Activated CD8-positive, alpha-beta T cell treated with anti-CD3 and anti-CD28 coated beads for 36 hours (primary cell): ENCODE data around the gene ADAMTSL3. TPM values are rescaled to one million over a fixed set of nuclear protein-coding genes. Genes with fewer than 3 reads are reported as not detected.

ENCODE experiments used
- ATAC-seq: fragments of 200-7000 bp; cut with Tn5 transposase; one replicate; pipeline ENCODE4 v1.10.0; 2021; ENCODE audit warnings: mild to moderate bottlenecking, moderate library complexity
- CTCF ChIA-PET: fragments of 350-600 bp; sonication (Branson Sonifier 250); formaldehyde crosslinking; loops from one replicate; lab custom pipeline; 2021; ENCODE audit warnings: antibody characterized with exemption; lab: Charles Lee
- POLR2A ChIA-PET: fragments of 350-600 bp; sonication (Branson Sonifier 250); formaldehyde crosslinking; loops from one replicate; lab custom pipeline; 2021; ENCODE audit warnings: antibody characterized with exemption; lab: Charles Lee
- DNase-seq: peaks from one replicate; pipeline ENCODE4 v3.0.0-alpha.2; 2020
- H3K27ac Mint-ChIP-seq: one replicate; pipeline ENCODE4 v1.8.0; 2021; ENCODE audit warnings: mild to moderate bottlenecking, mixed read lengths
- H3K27me3 Mint-ChIP-seq: one replicate; pipeline ENCODE4 v1.8.0; 2021; ENCODE audit warnings: mixed read lengths
- H3K36me3 Mint-ChIP-seq: one replicate; pipeline ENCODE4 v1.8.0; 2021; ENCODE audit warnings: low read depth, mixed read lengths
- H3K4me1 Mint-ChIP-seq: one replicate; pipeline ENCODE4 v1.8.0; 2021; ENCODE audit warnings: low read depth, mixed read lengths
- H3K4me3 Mint-ChIP-seq: one replicate; pipeline ENCODE4 v1.8.0; 2021; ENCODE audit warnings: mild to moderate bottlenecking, moderate library complexity, mixed read lengths
- H3K9me3 Mint-ChIP-seq: one replicate; pipeline ENCODE4 v1.8.0; 2021; ENCODE audit warnings: mixed read lengths
- intact Hi-C: fragments of 100-400 bp; cut with micrococcal nuclease; formaldehyde crosslinking; loops from one replicate; pipeline ENCODE4 v1.10.0; 2022
- total RNA-seq, 2 experiments: library from RNA; stranded (reverse); gene quantifications; one replicate each; pipeline ENCODE4 v1.2.3, GENCODE V29; 2021
- TF ChIP-seq, protein P1 (sequence below): fragments of 200-600 bp; IDR thresholded peaks from one replicate; pipeline ENCODE4 v1.8.0; 2022; ENCODE audit warnings: antibody characterized with exemption, mild to moderate bottlenecking

The ADAMTSL3 gene
- total RNA-seq, 2 experiments from 2014 or later = not detected

DNA sequence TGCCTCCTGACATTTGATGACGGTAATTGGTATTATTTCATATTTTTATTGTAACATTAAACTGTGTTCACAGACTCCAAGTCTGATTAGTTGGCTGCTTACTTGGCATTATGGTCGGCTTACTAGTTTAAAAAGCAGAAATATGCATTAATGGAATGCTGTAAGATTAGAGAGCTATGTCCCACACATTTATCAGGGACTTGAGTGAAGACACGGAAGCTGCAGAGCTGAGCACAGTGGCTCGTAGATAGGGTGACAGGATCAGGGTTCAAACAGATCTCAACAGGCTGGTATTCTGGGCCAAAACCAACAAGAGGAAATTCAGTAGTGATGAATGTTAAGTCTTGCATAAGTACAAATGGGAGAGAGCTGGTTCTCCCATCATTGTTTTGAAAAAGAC lies 113.8 kb downstream of the ADAMTSL3 start:
- Mint-ChIP-seq H3K4me3 (no peak overlapping the region), H3K27ac (no peak overlapping the region), H3K9me3 (no peaks in the 10 kb centered on the region), H3K36me3 (no peaks in the 10 kb centered on the region), H3K4me1 (no peaks in the 10 kb centered on the region), H3K27me3 (peaks cover 3% of the 10 kb centered on the region)
- intact Hi-C loops = no loop called here
- DNase-seq = no peak
- TF ChIP-seq, protein P1, sequence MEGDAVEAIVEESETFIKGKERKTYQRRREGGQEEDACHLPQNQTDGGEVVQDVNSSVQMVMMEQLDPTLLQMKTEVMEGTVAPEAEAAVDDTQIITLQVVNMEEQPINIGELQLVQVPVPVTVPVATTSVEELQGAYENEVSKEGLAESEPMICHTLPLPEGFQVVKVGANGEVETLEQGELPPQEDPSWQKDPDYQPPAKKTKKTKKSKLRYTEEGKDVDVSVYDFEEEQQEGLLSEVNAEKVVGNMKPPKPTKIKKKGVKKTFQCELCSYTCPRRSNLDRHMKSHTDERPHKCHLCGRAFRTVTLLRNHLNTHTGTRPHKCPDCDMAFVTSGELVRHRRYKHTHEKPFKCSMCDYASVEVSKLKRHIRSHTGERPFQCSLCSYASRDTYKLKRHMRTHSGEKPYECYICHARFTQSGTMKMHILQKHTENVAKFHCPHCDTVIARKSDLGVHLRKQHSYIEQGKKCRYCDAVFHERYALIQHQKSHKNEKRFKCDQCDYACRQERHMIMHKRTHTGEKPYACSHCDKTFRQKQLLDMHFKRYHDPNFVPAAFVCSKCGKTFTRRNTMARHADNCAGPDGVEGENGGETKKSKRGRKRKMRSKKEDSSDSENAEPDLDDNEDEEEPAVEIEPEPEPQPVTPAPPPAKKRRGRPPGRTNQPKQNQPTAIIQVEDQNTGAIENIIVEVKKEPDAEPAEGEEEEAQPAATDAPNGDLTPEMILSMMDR = no peak
- ChIA-PET POLR2A (no interaction called here), CTCF (no interaction called here)
- ATAC-seq = no peak

DNA sequence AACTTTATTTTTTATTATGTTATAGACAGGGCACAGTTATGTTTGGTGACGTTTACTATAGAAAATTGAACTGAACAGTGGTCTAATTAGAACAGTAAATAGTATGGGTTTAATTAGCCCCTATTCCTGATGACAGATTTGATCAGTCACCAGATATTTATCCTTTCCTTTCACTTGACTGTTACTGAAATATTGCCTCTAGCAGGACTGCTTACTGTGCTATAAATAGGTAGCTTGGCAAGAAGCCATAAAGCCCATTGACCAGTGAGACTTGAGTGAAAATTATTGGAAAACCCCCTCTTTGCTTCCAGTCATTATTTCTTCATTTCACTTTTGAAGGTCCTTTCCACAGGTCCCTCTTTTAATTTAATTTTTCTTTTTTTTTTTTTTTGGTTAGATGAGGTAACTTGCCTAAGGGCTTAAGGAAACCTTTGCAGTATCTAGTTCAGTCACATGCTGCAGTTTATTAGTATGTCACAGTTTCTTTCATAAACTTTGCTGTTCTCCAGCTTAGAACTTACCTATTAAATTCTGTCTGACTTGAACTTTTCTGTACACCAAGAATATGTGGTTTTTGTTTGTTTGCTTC lies 115.6 kb downstream of the ADAMTSL3 start:
- H3K9me3 Mint-ChIP-seq = no peaks in the 10 kb centered on the region
- POLR2A ChIA-PET = no interaction called here

DNA sequence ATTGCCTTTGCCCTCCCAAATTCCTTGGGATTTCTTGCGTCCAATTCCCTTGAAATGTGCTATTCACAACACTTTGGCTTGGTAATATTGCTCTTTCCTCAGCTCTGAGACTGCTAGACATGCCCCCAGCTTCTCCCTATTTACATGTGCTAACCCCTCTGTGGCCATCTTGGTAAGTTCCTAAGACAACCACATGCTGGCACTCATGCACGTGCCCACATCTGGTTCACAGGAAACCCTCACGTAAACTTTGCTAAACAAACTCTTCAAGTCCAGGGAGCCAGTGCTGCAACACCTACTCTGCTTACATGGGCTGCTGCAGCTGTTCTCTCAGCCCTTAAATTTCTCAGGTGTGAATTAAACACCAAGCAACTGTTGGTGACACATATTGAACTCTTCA lies 121.8 kb downstream of the ADAMTSL3 start:
- Mint-ChIP-seq H3K4me3 (no peak overlapping the region), H3K27ac (no peak overlapping the region), H3K9me3 (peaks cover 4% of the 10 kb centered on the region), H3K4me1 (no peaks in the 10 kb centered on the region), H3K36me3 (peaks cover 2% of the 10 kb centered on the region), H3K27me3 (peaks cover 16% of the 10 kb centered on the region)
- intact Hi-C loops = no loop called here
- ATAC-seq (no peak), DNase-seq (no peak)
- TF ChIP-seq, protein P1 = no peak
- CTCF ChIA-PET = no interaction called here
- POLR2A ChIA-PET = no interaction called here

More for the DNA sequence above, 115.6 kb downstream of the ADAMTSL3 start:
- intact Hi-C loops = no loop called here
- no peak overlapping the region for H3K27ac Mint-ChIP-seq
- H3K4me1 Mint-ChIP-seq = no peaks in the 10 kb centered on the region
- H3K36me3 Mint-ChIP-seq = no peaks in the 10 kb centered on the region
- CTCF ChIA-PET = no interaction called here
- H3K27me3 Mint-ChIP-seq = peaks cover 7% of the 10 kb centered on the region
- TF ChIP-seq, protein P1 = no peak
- ATAC-seq (no peak), DNase-seq (no peak)
- H3K4me3 Mint-ChIP-seq = no peak overlapping the region

DNA sequence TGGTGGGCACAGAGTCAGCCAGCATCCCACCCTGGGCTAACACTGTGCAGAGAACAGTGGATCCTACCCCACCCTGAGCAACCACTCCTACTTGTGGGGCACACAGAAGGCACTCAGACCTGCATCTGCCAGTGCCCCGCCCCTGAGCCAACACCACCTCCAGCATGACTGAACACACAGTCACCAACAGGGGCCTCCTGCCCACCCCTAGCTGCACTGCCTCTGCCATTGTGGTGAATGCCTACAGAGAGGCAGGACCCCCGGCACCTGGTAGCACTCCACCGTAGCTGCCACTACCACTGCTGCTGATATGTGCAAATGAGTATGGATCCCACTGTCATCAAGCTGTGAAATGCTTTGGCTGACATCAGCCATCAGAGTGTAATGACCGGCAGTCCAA lies 123.1 kb downstream of the ADAMTSL3 start:
- Mint-ChIP-seq H3K4me3 (no peak overlapping the region), H3K9me3 (peaks cover 4% of the 10 kb centered on the region), H3K27me3 (peaks cover 16% of the 10 kb centered on the region), H3K36me3 (peaks cover 2% of the 10 kb centered on the region), H3K4me1 (no peaks in the 10 kb centered on the region), H3K27ac (no peak overlapping the region)
- intact Hi-C loops = no loop called here
- ATAC-seq = no peak
- POLR2A ChIA-PET = interaction anchor here (0.6 kb wide), 1 partner anchor 82 kb away, joined by 3 read pairs; no protein-coding TSS in a partner anchor
- CTCF ChIA-PET = no interaction called here
- no peak for DNase-seq
- TF ChIP-seq, protein P1 = no peak

DNA sequence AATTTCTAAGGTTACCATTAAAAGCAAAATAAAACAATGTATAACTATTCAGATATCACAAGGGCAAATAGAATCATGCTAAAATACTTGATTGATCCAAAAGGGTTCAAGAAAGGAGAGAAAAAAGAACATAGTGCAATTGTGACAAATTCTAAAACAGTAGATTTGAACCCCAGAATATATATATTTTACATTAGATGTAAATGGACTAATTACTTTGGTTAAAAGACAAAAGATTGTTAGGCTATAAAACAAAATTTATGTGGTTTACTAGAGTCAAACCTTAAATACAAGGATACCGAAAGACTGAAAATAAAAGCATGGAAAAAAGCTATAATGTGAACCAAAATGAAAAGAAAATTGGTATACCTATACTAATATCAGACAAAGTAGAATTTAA lies 129.3 kb downstream of the ADAMTSL3 start:
- H3K4me3 Mint-ChIP-seq = no peak overlapping the region
- no peak overlapping the region for H3K27ac Mint-ChIP-seq
- no peaks in the 10 kb centered on the region for H3K4me1 Mint-ChIP-seq
- peaks cover 7% of the 10 kb centered on the region for H3K9me3 Mint-ChIP-seq
- POLR2A ChIA-PET = no interaction called here
- ATAC-seq (no peak), DNase-seq (no peak)
- TF ChIP-seq, protein P1 = no peak
- H3K27me3 Mint-ChIP-seq = peaks cover 9% of the 10 kb centered on the region
- no peaks in the 10 kb centered on the region for H3K36me3 Mint-ChIP-seq
- intact Hi-C loops = no loop called here
- CTCF ChIA-PET = no interaction called here
